HTR-8/SVneo (cell line): Measurements from ENCODE around the gene SACM1L.
A peak's percentile ranks its signal among the peaks of the same experiment; 100 is the strongest.
"Not testable (repeated sequence)": the region's sequence is repeated elsewhere in the genome, so short reads cannot be mapped to it uniquely, and the experiment has no call there.

ENCODE experiments used
- DNase-seq: peaks from one replicate; pipeline ENCODE4 v3.0.0; 2011; ENCODE audit warnings: low spot score, mixed read lengths; ENCODE audit not compliant: insufficient read length
- FAIRE-seq: peaks from 2 replicates; lab custom pipeline; 2011; peaks lifted over from hg19 to GRCh38; lab: Jason Lieb, UNC

The SACM1L gene

GRCh38 chr3:45736707-45737106 is 47.5 kb downstream of the SACM1L start:
- DNase-seq, result no peak
- no peak for FAIRE-seq

DNA sequence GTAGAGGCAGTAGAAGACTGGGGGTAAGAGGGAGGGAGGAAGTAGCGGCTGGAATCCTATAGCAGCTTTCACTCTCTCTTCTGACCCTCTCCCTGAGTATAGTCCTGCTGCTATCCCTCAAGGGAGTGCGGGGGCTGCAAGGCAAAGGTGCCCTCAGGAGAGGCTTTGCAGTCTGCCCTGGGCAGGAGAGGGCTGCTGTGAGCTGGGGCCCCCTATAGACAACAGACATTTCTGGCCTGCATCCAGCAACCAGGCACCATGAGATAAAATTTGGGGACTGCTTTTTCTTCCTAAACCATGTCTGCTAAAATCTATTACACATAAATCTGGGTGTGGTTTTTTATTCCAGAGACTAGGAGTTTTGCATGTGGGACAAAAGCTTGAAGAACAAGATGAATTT is 48.0 kb downstream of the SACM1L start:
- FAIRE-seq, result no peak
- no peak for DNase-seq

DNA sequence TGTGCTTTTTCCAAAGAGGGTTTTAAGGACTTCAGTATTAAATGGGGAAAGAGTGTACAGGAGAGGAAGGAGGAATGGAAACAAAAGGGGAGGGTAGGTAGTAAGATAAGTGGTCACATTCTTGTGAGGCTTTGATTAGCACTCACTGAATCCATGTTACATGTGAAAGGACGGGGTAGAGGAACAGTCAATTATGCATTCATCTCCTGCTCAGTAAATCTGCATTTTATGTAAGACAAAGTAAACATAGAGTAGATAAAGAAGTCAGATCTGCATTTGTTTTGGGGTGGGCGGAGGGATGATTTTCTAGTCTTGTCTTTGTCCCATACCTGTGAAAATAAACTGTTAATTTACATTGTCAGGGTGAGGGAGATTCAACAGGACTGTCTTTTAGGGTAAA is 50.8 kb downstream of the SACM1L start:
- DNase-seq (no peak), FAIRE-seq (no peak)

DNA sequence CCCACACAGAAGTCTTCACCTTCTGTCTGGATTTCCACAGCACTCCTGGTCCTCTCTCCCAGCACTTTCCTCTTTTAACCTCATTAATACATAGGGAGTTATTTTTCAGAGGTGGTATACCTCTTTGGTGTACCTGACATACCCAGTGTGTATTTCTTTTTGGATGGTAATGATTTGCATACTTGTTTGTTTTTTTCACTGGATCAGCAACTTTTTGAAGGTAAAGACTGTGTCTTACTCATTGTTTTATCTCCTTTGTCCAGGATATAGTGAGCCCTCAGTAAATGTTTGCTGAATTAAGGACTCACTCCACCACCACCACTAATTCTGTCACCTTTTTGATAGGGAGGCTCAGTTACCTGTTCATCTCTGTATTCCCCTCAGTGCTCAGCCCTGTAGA is 52.1 kb downstream of the SACM1L start:
- FAIRE-seq (no peak), DNase-seq (no peak)

DNA sequence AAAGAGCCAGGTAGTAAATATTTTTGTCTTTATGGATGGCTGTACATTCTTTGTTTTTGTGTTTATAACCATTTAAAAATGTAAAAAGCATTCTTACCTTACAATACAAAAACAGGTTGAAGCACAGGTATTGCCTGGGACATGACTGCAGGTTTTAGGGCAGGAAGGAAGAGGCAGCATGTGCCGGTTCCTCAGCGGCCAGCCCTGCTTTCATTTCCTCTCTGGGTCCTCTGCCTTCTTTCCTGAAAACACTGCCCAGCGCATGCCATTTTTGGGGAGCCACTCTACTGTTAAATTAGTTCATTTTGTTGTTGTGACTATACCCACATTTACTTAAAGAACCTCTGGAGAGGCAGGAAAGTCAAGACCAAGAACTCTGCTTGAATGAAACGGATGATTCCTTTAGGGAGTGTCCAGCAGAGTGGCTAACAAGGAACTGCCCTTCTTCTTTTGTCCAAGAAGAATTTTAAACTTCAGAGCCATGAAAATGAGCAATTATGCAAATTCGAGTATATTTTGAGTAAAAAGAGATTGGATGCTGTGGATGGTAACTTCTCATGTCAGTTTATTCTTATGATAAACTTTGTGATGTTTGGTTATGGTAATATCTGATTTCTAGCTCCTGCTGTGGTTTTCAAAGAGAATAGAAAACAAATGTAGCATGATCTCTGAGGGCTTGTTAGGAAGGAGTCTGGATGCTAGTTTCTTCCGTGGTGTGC is 52.7 kb downstream of the SACM1L start:
- FAIRE-seq (no peak), DNase-seq (no peak)

DNA sequence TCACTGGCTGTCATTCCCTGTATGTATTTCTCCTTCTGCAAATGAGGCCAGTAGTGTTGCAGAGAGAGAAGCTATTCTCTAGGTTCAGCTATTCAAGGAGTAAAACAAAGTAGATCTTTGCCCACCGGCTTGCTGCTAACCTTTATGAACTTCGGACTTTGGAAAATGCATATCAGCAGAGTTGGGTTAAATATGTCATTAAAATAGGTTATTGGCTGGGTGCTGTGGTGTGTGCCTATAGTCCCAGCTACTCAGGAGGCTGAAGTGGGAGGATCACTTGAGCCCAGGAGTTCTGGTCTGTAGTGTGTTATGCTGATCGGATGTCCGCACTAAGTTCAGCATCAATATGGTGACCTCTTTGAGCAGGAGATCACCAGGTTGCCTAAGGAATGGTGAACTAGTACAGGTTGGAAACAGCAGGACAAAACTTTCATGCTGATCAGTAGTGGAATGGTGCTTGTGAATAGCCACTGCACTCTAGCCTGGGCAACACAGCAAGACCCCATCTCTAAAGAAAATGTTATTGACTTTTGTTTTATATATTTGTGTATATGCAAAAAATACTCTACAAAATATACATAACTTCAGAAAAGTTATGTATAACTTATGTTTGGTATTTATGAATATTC is 53.4 kb downstream of the SACM1L start:
- DNase-seq (no peak), FAIRE-seq (no peak)

- DNase-seq (no peak), FAIRE-seq (no peak)
These were observed 57.1 kb downstream of the SACM1L start for GRCh38 chr3:45746165-45746776.

GRCh38 chr3:45746777-45747622 is 57.8 kb downstream of the SACM1L start:
- FAIRE-seq (no peak), DNase-seq (no peak)

DNA sequence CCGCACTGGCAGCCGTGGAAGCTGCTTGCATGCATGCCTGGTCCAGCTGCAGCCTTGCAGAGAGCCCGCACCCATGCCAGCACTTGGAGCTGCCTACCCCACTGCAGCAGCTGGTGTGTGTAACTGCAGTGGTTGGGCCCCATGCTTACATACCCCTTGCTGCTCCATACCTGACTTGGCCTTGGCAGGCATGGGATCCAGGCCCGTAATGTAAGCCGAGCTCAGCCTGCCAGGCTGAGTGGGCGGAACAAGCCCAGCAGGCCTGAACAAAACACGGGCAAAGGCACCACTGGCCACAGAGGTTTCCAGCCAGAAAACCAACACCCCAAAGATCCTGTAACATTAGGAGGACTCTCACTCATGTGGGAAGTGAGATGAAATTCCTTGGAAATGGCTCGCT is 58.9 kb downstream of the SACM1L start:
- FAIRE-seq (no peak), DNase-seq (no peak)

DNA sequence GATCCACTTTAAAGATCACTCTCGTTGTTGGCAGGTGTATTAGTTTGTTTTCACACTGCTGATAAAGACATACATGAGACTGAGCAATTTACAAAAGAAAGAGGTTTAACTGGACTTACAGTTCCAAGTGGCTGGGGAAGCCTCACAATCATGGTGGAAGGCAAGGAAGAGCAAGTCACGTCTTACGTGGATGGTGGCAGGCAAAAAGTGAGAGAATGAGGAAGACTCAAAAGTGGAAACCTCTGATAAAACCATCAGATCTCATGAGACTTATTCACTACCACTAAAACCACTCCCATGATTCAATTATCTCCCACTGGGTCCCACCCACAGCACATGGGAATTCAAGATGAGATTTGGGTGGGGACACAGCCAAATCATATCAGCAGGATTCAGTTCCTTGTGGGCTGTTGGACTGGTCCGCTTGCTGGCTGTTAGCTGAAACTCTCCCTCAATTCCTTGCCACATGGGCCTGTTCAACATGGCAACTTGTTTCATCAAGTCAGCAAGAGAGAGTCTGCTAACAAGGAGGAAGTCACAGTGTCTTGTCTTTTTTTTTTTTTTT is 59.9 kb downstream of the SACM1L start:
- not testable (repeated sequence) for DNase-seq, FAIRE-seq

- FAIRE-seq, result no peak
These were observed 60.7 kb downstream of the SACM1L start for GRCh38 chr3:45749880-45750279.

DNA sequence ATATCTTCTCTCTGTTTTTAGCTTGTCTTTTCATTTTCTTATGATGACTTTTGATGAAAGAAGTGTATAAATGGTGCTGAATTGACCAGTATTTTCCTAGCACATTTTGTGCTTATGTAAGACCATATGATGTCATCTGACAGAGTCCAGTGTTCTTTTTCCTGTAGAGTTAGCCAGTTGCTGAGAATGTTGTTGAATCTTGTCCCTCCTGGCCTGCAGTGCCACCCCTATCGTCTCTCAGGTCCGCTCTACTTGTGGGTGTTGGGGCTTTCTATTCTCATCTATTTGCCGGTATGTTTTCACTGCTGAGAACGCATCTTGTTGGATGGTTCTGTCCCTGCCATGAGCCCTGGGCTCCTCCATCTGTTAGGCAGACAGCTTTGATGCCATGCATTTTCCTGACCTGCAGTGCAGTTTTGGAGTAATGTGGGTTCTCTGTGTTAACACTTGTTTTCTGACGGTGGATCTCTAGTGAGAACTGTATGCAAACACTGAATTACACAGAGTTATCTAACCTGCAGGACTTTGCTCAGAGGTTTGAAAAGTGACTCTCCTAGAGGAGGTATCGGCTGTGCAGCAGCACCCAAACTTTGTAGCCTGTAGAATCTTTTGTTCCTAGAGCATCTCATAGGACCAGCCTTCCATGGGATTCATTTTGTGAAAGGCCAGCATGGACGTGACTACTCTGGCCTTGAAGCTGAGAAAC is 62.5 kb downstream of the SACM1L start:
- DNase-seq, result no peak
- no peak for FAIRE-seq

More at GRCh38 chr3:45749880-45750279, 60.7 kb downstream of the SACM1L start:
- no peak for DNase-seq

GRCh38 chr3:45753095-45753494 is 63.9 kb downstream of the SACM1L start:
- FAIRE-seq, result no peak
- DNase-seq, result no peak

DNA sequence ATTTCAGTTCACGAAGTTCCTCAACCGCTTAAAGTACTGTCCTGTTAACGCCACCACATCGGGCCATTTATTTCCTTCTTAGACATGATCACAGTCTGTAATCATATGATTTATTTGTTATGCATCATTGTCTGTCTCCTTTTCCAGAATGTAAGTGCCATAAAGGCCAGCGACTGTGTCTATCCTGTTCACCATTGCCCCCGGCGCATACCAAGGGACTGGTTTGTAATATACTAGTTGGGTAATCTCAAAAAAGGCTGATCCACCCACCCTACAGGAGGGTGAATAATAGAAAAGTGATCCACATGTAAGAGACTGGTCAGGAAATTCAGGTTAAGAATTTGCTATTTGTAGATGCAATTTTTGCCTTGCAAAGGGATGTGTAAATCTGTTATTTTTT is 65.3 kb downstream of the SACM1L start:
- FAIRE-seq, result no peak
- DNase-seq, result no peak

GRCh38 chr3:45756055-45756454 is 66.9 kb downstream of the SACM1L start:
- no peak for FAIRE-seq
- no peak for DNase-seq

GRCh38 chr3:45757141-45757540 is 67.9 kb downstream of the SACM1L start:
- not testable (repeated sequence) for DNase-seq, FAIRE-seq

GRCh38 chr3:45758871-45759270 is 69.7 kb downstream of the SACM1L start:
- no peak for FAIRE-seq

GRCh38 chr3:45759851-45760250 is 70.7 kb downstream of the SACM1L start:
- DNase-seq (no peak), FAIRE-seq (no peak)

More at GRCh38 chr3:45758871-45759270, 69.7 kb downstream of the SACM1L start:
- no peak for DNase-seq

- DNase-seq (peak; percentile 83), FAIRE-seq (peak; percentile 31)
These were observed 71.9 kb downstream of the SACM1L start for GRCh38 chr3:45760878-45761711.
